Measurements from ENCODE around the gene ANKRD11. TPM values are rescaled to one million over a fixed set of nuclear protein-coding genes. Genes with fewer than 3 reads are reported as not detected.

ANKRD11 gene
- total RNA-seq, 1 experiment from 2014 or later: 242 TPM

GRCh38 chr16:89341697-89342694 is 148.4 kb downstream of the ANKRD11 start:
- Mint-ChIP-seq H3K4me3 (ENCODE audit: low read depth, unreplicated experiment) (no peak overlapping the region), H3K4me1 (ENCODE audit: low read depth, unreplicated experiment) (peaks cover 45% of the 10 kb centered on the region), H3K27ac (ENCODE audit: unreplicated experiment) (no peak overlapping the region), H3K9me3 (ENCODE audit: low read depth, unreplicated experiment) (no peaks in the 10 kb centered on the region), H3K27me3 (ENCODE audit: unreplicated experiment) (no peaks in the 10 kb centered on the region), H3K36me3 (ENCODE audit: insufficient read depth, unreplicated experiment) (peaks cover 61% of the 10 kb centered on the region)
- intact Hi-C loops (cut with micrococcal nuclease; ENCODE audit: unreplicated experiment): no loop called here
- no peak for DNase-seq
- no TSS peak for BruUV-seq (replicated peaks)
- no peak for TF ChIP-seq CTCF (IDR thresholded peaks at IDR 0.05; ENCODE audit: unreplicated experiment)
- CTCF ChIA-PET: no interaction called here

GRCh38 chr16:89341279-89341678 is 149.1 kb downstream of the ANKRD11 start:
- DNase-seq: no peak
- TF ChIP-seq CTCF (IDR thresholded peaks at IDR 0.05; ENCODE audit: unreplicated experiment): no peak
- Mint-ChIP-seq H3K4me3 (ENCODE audit: low read depth, unreplicated experiment) (no peak overlapping the region), H3K27me3 (ENCODE audit: unreplicated experiment) (no peaks in the 10 kb centered on the region), H3K4me1 (ENCODE audit: low read depth, unreplicated experiment) (peaks cover 38% of the 10 kb centered on the region), H3K9me3 (ENCODE audit: low read depth, unreplicated experiment) (no peaks in the 10 kb centered on the region), H3K36me3 (ENCODE audit: insufficient read depth, unreplicated experiment) (peaks cover 59% of the 10 kb centered on the region), H3K27ac (ENCODE audit: unreplicated experiment) (no peak overlapping the region)
- CTCF ChIA-PET: no interaction called here
- intact Hi-C loops (cut with micrococcal nuclease; ENCODE audit: unreplicated experiment): no loop called here
- no TSS peak for BruUV-seq (replicated peaks)

GRCh38 chr16:89338863-89339262 is 151.5 kb downstream of the ANKRD11 start:
- Mint-ChIP-seq H3K4me3 (ENCODE audit: low read depth, unreplicated experiment) (no peak overlapping the region), H3K36me3 (ENCODE audit: insufficient read depth, unreplicated experiment) (peaks cover 42% of the 10 kb centered on the region), H3K27ac (ENCODE audit: unreplicated experiment) (no peak overlapping the region), H3K9me3 (ENCODE audit: low read depth, unreplicated experiment) (no peaks in the 10 kb centered on the region), H3K4me1 (ENCODE audit: low read depth, unreplicated experiment) (peaks cover 36% of the 10 kb centered on the region), H3K27me3 (ENCODE audit: unreplicated experiment) (no peaks in the 10 kb centered on the region)
- TF ChIP-seq CTCF (IDR thresholded peaks at IDR 0.05; ENCODE audit: unreplicated experiment): no peak
- no TSS peak for BruUV-seq (replicated peaks)
- intact Hi-C loops (cut with micrococcal nuclease; ENCODE audit: unreplicated experiment): no loop called here
- DNase-seq: no peak
- CTCF ChIA-PET: interaction anchor here (0.7 kb wide), 1 partner anchor 39 kb away, joined by 6 read pairs; no protein-coding TSS in a partner anchor

GRCh38 chr16:89337965-89338364 is 152.4 kb downstream of the ANKRD11 start:
- Mint-ChIP-seq H3K4me1 (ENCODE audit: low read depth, unreplicated experiment) (peaks cover 29% of the 10 kb centered on the region), H3K9me3 (ENCODE audit: low read depth, unreplicated experiment) (no peaks in the 10 kb centered on the region), H3K27ac (ENCODE audit: unreplicated experiment) (no peak overlapping the region), H3K36me3 (ENCODE audit: insufficient read depth, unreplicated experiment) (peaks cover 41% of the 10 kb centered on the region), H3K4me3 (ENCODE audit: low read depth, unreplicated experiment) (no peak overlapping the region), H3K27me3 (ENCODE audit: unreplicated experiment) (no peaks in the 10 kb centered on the region)
- no TSS peak for BruUV-seq (replicated peaks)
- CTCF ChIA-PET: no interaction called here
- no peak for TF ChIP-seq CTCF (IDR thresholded peaks at IDR 0.05; ENCODE audit: unreplicated experiment)
- DNase-seq: no peak
- intact Hi-C loops (cut with micrococcal nuclease; ENCODE audit: unreplicated experiment): no loop called here

Measured in Calu3 (cell line).